ENCODE measurements around the gene UTP18.
"Not testable (repeated sequence)": the region's sequence is repeated elsewhere in the genome, so short reads cannot be mapped to it uniquely, and the experiment has no call there.

UTP18 gene

GRCh38 chr17:51259564-51260236 is 646 bp upstream of the UTP18 start, which contains the start of gene MBTD1:
MBTD1 (minus strand) TSS chr17:51260049; CDS start chr17:51225161, 34,888 bp downstream.
- DNase-seq, result peak; percentile 98

GRCh38 chr17:51261024-51261963 is 948 bp downstream of the UTP18 start:
- no peak for DNase-seq

GRCh38 chr17:51263006-51263405 is 2.7 kb downstream of the UTP18 start:
- no peak for DNase-seq

- DNase-seq, result not testable (repeated sequence)
Observed at GRCh38 chr17:51264466-51264865, 4.1 kb downstream of the UTP18 start.

- DNase-seq, result no peak
Observed at GRCh38 chr17:51269991-51270390, 9.6 kb downstream of the UTP18 start.

GRCh38 chr17:51270636-51271035 is 10.3 kb downstream of the UTP18 start:
- no peak for DNase-seq

GRCh38 chr17:51272812-51273211 is 12.5 kb downstream of the UTP18 start:
- no peak for DNase-seq

- DNase-seq, result no peak
Observed at GRCh38 chr17:51275381-51275780, 15.0 kb downstream of the UTP18 start.

- no peak for DNase-seq
Observed at GRCh38 chr17:51279183-51279582, 18.8 kb downstream of the UTP18 start.

- DNase-seq, result no peak
Observed at GRCh38 chr17:51287412-51287811, 27.1 kb downstream of the UTP18 start.

GRCh38 chr17:51289696-51290111 is 29.4 kb downstream of the UTP18 start:
- no peak for DNase-seq

GRCh38 chr17:51294338-51294737 is 34.0 kb downstream of the UTP18 start:
- not testable (repeated sequence) for DNase-seq

- DNase-seq, result peak; percentile 36
Observed at GRCh38 chr17:51298508-51299371, 38.4 kb downstream of the UTP18 start.

- no peak for DNase-seq
Observed at GRCh38 chr17:51299859-51300258, 39.5 kb downstream of the UTP18 start.

GRCh38 chr17:51305182-51305581 is 44.8 kb downstream of the UTP18 start:
- no peak for DNase-seq

- not testable (repeated sequence) for DNase-seq
Observed at GRCh38 chr17:51312003-51312402, 51.7 kb downstream of the UTP18 start.

- no peak for DNase-seq
Observed at GRCh38 chr17:51319186-51319585, 58.8 kb downstream of the UTP18 start.

- DNase-seq, result no peak
Observed at GRCh38 chr17:51322390-51323029, 62.2 kb downstream of the UTP18 start.

GRCh38 chr17:51325471-51325870 is 65.1 kb downstream of the UTP18 start:
- DNase-seq, result no peak

- not testable (repeated sequence) for DNase-seq
Observed at GRCh38 chr17:51330861-51331503, 70.6 kb downstream of the UTP18 start.

- no peak for DNase-seq
Observed at GRCh38 chr17:51335006-51335590, 74.8 kb downstream of the UTP18 start.
